ENCODE results near the gene KCNK7.
"Not testable (repeated sequence)": the region's sequence is repeated elsewhere in the genome, so short reads cannot be mapped to it uniquely, and the experiment has no call there.

Gene KCNK7

DNA sequence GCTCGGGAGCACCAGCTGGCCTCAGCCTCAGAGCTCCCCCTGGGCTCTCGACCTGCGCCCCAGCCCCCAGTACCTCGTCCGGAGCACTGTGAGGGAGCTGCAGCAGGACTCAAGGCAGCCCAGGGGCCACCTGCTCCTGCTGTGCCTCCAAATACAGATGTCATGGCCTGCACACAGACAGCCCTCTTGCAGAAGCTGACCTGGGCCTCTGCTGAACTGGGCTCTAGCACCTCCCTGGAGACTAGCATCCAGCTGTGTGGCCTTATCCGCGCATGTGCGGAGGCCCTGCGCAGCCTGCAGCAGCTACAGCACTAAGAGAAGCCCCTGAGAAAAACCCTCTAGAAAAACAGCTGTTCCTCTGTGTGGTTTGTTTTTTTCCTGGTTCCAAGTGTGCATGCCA lies 24.2 kb downstream of the KCNK7 start:
- no peak for DNase-seq

DNA sequence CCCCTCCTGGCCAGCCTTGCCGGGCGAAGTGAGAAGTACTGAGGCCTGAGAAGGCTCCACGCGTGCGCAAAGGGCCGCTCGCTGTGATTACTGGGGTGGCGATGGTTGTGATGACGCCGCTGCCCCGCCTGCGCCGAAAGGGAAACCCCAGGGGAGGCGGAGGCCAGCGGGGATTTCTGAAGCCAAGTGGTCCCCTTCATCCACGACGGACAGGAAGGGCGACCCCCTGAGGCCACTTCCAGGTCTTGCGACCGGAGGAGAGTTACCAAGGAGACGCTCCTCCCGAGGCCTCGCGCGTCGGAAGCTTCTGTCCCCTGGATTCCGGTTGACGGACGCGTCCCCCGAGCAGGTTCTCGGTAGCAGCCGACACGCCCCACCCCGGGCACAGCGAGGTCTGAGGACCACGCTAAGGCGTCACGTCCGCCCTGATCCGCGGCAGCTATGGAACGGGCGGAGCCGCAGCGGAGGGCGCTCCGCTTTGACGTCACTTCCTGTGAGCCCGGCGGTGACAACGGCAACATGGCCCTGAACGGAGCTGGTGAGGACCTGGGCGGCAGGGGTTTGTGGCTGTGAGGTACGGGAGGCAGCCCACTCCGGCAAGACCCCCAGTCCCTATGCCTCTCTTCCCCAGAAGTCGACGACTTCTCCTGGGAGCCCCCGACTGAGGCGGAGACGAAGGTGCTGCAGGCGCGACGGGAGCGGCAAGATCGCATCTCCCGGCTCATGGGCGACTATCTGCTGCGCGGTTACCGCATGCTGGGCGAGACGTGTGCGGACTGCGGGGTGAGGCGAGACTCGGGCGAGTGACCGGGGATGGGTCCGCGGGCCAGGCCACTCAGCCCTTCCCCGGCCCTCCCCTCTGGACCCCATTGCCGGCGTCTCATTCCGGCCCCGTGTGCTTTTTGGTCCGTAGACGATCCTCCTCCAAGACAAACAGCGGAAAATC lies 25.4 kb downstream of the KCNK7 start, which contains the start of gene ZNRD2:
ZNRD2 (plus strand) TSS at position 505 of the 946 bp plus-strand sequence; CDS start at position 520, 15 bp downstream.
- DNase-seq: peak; percentile 100

DNA sequence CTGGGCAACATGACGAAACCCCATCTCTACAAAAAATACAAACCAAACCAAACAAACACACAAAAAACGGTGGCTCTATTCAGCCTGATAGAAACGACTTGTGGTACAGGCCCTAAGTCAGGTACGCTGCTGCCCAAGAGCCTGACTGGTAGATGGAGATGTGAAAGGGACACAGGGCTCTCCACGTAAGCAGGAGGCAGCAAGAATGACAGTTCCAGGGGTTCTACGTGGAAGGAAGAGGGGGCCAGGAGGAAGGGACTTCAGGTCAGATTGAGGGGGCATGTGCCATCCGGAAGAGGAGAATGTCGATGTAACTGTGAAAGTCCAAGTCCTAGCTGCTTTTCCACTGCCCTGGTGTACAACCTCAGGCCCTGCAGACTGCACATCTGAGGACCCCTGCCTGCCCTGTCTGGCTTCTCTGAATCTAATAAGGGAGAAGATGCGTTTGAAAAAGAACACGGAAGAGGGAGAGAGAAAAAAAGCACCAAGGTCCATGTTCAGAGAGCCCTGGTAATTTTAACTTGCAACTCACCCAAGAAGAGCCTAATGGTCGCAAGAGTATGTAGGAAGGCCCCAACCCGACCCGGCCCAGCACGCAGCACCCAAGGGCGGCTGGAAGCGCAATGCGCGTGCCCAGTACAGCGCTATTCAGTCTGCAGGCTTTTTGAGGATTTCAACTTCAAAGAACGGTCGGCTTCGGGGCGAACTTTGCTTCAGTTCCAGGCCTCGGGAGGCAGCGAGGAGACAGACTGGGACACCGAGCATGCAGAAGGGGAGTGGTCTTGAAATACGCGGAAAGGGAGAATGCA lies 26.2 kb downstream of the KCNK7 start:
- no peak for DNase-seq

GRCh38 chr11:65565624-65566453 lies 29.8 kb downstream of the KCNK7 start:
- no peak for DNase-seq

- not testable (repeated sequence) for DNase-seq
These were observed 30.6 kb downstream of the KCNK7 start for GRCh38 chr11:65564879-65565559.

GRCh38 chr11:65563601-65564000 lies 32.0 kb downstream of the KCNK7 start:
- no peak for DNase-seq

GRCh38 chr11:65562788-65563187 lies 32.8 kb downstream of the KCNK7 start:
- no peak for DNase-seq

GRCh38 chr11:65562020-65562419 lies 33.6 kb downstream of the KCNK7 start:
- no peak for DNase-seq

DNA sequence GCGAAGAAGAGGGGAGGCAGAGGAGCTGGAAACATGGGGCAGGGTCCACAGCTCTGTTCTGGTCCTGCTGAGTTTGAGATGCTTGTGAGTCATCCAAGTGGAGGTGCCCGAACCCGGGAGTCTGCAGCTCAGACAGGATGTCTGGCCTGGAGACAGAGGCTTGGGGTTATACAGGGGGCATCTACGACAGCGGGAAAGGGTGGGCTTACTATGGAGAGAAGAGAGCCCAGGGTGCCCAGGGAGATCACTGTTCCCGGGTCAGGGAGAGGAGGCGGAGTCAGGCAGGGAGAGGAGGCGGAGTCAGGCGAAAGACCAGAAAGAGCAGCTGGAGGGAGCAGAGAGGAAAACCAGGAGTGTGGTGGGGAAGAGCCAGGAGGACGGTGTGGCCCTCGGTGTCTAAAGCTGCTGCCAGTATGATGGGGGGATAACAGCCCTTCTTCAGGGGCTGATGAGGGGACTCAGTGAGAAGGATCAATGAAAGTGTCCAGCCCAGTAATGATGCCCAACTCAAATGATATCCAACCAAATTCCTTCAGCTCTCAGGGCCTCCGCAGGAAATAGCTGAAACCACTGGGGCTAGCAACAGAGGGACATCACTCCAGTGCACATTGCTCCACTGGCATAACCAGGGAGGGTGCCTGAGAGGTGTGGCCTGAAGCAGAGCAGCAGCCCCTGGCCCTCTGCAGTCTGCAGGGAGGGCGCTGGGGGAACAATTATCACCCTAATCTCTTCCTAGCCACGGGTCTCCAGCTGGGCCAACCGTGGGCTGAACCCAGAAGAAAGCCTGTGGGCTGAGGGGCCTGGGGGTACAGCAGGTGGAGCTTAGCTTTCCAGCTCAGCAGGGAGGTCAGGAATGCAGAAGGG lies 34.8 kb downstream of the KCNK7 start:
- DNase-seq: no peak

DNA sequence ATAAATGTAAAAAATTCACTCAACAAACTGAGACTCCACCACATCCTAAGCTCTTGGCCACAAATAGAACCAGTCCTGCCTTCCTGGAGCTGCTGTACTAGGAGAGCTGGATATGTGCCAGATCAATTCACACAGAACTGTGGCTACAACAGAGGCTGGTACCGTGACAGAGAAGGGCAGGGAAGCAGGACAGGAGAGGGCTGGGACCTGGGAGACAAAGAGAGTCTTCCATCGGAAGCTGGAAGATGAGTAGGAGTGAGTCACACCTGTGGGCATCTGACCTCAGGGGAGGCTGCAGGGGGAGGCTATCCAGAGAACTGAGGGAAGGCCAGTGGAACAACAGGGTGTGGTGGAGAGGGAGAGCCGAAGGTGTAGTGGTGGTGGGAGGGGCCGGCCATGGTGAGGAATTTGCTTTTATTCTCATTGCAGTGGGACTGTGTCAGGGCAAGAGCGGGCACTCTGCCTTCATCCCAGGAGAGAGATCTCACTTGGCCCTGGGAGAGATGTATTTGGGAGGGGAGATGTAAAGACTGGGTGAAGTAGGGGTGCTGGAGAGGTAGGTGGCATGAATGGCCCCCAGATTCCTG lies 35.6 kb downstream of the KCNK7 start:
- peak; percentile 83 for DNase-seq

GRCh38 chr11:65559535-65559934 lies 36.1 kb downstream of the KCNK7 start:
- no peak for DNase-seq

GRCh38 chr11:65558930-65559509 lies 36.6 kb downstream of the KCNK7 start:
- no peak for DNase-seq

DNA sequence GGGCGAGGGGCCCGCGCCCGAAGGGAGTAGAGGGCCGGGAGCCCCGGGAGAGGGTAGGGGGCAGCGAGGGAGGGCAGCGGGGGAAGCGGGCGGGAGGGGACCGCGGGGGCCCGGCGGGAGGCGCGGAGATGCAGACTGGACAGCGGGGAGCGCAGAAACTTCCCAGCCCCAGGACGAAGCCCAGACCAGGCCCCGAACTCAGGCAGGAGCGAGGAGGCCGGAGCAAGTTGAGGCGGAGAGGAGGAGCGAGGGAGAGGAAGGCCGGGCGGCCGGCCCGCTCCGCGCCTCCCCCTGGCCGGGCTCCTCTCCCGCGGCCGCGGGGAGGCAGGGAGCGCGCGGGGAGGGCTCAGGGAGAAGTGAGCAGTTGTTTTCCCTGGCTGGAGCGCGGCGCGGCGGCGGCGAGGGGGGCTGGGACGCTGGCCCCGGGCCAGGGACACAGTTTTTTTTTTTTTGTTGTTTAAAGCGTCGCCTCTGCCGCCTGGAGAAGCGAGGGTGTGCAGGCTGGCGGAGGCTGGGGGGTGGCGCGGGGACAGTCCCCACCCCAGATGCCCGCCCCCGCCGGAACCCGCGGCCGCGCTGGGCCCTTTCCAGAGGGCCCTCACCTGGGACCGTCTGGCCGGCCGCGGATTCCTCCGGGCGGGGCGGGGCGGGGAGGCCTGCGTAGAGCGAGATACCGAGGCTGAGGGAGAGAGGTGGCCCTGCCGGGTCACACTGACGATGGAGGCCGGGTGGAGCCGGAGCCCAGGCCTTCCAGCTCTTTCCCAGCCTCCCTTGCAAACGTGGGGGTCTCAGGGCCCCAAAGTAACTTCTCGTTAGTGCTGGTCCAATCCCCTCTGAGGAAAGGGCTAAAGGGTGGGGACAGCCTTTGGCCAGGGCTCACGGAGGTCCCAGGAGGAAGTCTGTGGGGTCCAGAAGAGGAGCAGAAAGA lies 37.3 kb downstream of the KCNK7 start, which contains the start of gene LTBP3:
LTBP3 (minus strand) TSS at position 358 of the 928 bp plus-strand sequence. CDS start 400 bp downstream, outside the sequence.
- peak; percentile 95 for DNase-seq

DNA sequence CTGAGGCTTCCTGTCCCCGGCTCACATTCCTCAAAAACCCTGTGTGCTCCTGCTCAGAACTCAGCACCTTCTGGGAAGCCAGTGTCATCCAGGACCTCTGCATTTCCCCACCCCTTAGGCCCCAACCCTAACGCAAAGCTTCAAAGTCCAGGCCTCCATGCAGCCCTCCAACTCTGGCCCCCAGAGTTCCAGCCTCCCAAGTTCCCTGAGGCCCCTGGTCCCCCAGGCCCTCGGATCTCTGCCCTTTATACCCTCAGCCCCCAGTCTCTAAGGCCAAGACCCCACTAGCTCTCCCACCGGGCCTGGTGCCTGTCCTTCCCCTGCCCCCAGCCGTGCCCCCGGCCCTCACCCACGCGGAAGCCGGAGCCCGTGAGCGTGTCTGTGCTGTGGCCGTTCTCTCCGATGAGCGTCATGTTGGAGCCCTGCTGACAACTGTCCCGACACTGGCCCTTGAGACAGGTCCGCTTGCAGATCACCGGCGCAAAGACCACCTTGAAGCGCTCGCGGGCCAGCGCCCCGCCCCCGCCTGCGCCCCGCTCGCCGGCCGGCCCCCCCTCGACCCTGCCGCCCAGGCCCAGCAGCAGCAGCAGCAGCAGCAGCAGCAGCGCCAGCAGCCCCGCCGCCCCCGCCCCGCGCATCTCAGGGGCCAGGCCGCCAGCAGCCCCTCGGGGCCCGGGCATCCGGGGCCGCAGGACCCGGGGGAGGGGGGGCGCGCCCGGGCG lies 38.2 kb downstream of the KCNK7 start:
- no peak for DNase-seq

DNA sequence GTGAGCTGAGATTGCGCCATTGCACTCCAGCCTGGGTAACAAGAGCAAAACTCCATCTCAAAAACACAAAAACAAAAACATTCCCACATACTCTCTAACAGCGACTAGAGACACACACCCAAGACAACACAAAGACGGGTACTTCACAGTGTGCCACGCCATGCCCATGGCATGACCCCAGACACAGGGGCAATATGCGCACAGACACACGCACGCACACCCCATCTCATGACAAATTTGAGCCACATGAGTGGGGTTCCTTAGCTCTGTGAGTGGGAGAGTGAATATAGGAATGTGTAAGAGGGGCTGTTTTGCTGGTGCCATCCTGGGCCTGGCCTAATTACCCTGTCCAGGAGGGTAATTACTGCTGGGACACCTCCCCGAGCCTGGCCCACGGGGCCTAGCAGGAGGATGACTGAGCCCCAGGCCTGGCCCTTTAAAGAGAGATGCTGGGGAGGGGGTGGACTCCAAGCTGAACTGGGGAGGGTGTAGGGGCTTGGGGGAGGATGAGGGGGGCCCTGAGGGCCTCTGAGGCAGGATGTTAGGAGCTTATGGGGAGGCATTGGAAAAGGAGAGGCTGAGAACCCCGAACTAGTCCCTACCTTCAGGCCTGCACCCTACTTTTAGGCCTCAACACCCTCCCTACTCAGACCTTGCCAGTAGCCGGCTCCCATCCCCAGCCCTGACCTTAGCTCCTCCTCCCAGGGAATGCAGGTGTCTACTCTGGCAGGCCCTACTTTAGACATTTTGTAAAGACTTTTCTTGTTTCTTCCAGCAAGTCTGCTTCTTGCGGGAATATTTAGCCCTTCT lies 38.9 kb downstream of the KCNK7 start:
- no peak for DNase-seq

GRCh38 chr11:65555693-65556231 lies 39.8 kb downstream of the KCNK7 start:
- peak; percentile 70 for DNase-seq

GRCh38 chr11:65554842-65555430 lies 40.7 kb downstream of the KCNK7 start:
- no peak for DNase-seq
